PFSK-1 (cell line): Measurements from ENCODE around the gene C1orf21.

ENCODE experiments used
- POLR2AphosphoS5 ChIP-seq: IDR thresholded peaks from 2 replicates; pipeline ENCODE4 v1.6.1; 2012; ENCODE audit warnings: low read depth, mild to moderate bottlenecking, control low read depth, low read length, moderate library complexity
- TAF1 ChIP-seq: IDR thresholded peaks from 2 replicates; pipeline ENCODE4 v1.6.1; 2012; ENCODE audit warnings: low read length, control low read depth, borderline replicate concordance; ENCODE audit not compliant: insufficient read depth
- TF ChIP-seq, protein P1 (sequence below), 2 experiments: IDR thresholded peaks; 2 replicates each; pipeline versions ENCODE4 v1.6.1 to v1.8.0; 2011 to 2012; ENCODE audit warnings: low read depth in 2 of 2, low read length in 2 of 2, control low read depth in 1 of 2, inconsistent platforms in 1 of 2, mild to moderate bottlenecking in 1 of 2, moderate library complexity in 1 of 2; ENCODE audit not compliant: insufficient read depth in 1 of 2

DNA sequence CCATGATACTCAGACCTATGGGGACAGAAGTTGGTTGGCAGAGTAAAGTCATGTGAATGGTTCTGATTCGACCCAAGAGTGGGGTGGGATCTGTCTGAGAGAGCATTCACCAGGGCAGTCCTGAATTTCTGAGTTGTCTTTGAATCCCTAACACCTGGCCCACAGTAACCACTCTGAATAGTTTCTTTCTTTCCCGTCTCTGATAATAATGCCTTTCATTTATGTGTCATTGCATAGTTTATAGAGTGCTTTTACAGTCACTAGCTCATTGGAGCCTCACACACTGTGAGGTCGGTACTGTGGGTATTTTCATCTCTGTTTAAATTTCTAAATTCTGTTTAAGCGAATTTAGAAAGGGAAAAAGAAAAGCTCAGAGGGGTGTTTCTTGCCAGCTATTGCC lies 147.1 kb downstream of the C1orf21 start:
- no peak for TF ChIP-seq TAF1
- TF ChIP-seq, protein P1, sequence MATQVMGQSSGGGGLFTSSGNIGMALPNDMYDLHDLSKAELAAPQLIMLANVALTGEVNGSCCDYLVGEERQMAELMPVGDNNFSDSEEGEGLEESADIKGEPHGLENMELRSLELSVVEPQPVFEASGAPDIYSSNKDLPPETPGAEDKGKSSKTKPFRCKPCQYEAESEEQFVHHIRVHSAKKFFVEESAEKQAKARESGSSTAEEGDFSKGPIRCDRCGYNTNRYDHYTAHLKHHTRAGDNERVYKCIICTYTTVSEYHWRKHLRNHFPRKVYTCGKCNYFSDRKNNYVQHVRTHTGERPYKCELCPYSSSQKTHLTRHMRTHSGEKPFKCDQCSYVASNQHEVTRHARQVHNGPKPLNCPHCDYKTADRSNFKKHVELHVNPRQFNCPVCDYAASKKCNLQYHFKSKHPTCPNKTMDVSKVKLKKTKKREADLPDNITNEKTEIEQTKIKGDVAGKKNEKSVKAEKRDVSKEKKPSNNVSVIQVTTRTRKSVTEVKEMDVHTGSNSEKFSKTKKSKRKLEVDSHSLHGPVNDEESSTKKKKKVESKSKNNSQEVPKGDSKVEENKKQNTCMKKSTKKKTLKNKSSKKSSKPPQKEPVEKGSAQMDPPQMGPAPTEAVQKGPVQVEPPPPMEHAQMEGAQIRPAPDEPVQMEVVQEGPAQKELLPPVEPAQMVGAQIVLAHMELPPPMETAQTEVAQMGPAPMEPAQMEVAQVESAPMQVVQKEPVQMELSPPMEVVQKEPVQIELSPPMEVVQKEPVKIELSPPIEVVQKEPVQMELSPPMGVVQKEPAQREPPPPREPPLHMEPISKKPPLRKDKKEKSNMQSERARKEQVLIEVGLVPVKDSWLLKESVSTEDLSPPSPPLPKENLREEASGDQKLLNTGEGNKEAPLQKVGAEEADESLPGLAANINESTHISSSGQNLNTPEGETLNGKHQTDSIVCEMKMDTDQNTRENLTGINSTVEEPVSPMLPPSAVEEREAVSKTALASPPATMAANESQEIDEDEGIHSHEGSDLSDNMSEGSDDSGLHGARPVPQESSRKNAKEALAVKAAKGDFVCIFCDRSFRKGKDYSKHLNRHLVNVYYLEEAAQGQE (IDR thresholded peaks at IDR 0.05; ENCODE audit: insufficient read depth in 1 of 2, low read depth in 2 of 2, low read length in 2 of 2) = no peak
- no peak for TF ChIP-seq POLR2AphosphoS5
